ENCODE measurements around the gene WNT4. TPM values are rescaled to one million over a fixed set of nuclear protein-coding genes. Genes with fewer than 3 reads are reported as not detected.

Gene WNT4
- total and polyA plus RNA-seq, 2 donors from 2014 or later, result 0.45 to 0.69 TPM

DNA sequence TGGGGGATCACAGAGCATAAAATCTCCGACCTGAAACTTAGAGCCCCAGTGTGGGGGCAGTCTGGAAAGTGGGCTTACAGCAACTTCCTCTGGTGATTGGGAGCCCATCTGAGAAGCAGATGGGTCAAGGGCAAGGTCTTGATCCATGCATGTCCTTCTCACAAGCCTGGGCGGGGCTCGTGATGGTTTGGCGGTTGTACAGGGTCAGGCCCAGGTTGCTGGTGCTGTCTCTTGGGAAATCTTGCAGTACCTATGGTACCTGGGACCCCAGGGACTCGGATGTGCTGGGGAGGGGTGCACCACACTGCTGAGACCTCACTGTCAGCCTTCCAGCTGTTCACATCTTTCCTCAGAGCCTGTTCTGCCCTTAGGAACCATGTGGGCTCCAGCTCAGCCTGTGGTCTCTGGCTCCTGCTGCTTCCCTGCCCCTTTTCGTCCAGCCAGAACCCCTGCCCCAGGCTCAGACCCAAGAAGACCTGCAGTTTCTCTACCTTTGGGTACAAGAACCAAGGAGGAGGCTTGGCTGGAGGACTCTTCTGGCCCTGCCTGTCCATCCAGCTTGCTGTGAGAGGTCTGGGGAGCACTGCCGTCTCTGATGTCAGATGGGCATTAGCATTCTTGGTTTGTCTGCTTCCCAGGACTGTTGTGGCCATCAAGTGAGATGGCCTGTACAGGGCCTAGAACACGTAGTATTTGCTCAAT, 24.5 kb downstream of the WNT4 start:
- Histone ChIP-seq H3K9me3 (ENCODE audit: control insufficient read depth in 2 of 3, insufficient read depth in 1 of 3, low read length in 3 of 3) (no peaks in the 10 kb centered on the region), H3K4me3 (ENCODE audit: low read length in 3 of 3) (no peak overlapping the region), H3K27ac (ENCODE audit: low read depth in 2 of 2, low read length in 2 of 2) (no peak overlapping the region), H3K27me3 (ENCODE audit: control insufficient read depth, insufficient read depth, low read length) (no peaks in the 10 kb centered on the region), H3K9ac (ENCODE audit: low read length in 3 of 3) (no peak overlapping the region), H3K36me3 (ENCODE audit: control insufficient read depth in 2 of 3, insufficient read depth in 3 of 3, low read length in 3 of 3) (no peaks in the 10 kb centered on the region), H3K4me1 (ENCODE audit: control insufficient read depth in 2 of 3, insufficient read depth in 2 of 3, low read depth in 1 of 3, low read length in 3 of 3) (peaks cover 0 to 15% (median 4%) of the 10 kb centered on the region in 3 donors)
- FAIRE-seq, result no peak
- intact Hi-C loops (cut with DNase I), result no loop called here
- no peak for DNase-seq
- TF ChIP-seq, protein P1, sequence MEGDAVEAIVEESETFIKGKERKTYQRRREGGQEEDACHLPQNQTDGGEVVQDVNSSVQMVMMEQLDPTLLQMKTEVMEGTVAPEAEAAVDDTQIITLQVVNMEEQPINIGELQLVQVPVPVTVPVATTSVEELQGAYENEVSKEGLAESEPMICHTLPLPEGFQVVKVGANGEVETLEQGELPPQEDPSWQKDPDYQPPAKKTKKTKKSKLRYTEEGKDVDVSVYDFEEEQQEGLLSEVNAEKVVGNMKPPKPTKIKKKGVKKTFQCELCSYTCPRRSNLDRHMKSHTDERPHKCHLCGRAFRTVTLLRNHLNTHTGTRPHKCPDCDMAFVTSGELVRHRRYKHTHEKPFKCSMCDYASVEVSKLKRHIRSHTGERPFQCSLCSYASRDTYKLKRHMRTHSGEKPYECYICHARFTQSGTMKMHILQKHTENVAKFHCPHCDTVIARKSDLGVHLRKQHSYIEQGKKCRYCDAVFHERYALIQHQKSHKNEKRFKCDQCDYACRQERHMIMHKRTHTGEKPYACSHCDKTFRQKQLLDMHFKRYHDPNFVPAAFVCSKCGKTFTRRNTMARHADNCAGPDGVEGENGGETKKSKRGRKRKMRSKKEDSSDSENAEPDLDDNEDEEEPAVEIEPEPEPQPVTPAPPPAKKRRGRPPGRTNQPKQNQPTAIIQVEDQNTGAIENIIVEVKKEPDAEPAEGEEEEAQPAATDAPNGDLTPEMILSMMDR (IDR thresholded peaks at IDR 0.05; ENCODE audit: borderline replicate concordance, extremely low read depth, insufficient read depth), result no peak

- intact Hi-C loops (cut with DNase I), result no loop called here
Observed at GRCh38 chr1:22117851-22118250, 25.0 kb downstream of the WNT4 start.

GRCh38 chr1:22117238-22117637, 25.7 kb downstream of the WNT4 start:
- intact Hi-C loops (cut with DNase I), result no loop called here
- FAIRE-seq (no peak), DNase-seq (no peak)
- Histone ChIP-seq H3K27me3 (ENCODE audit: control insufficient read depth, insufficient read depth, low read length) (no peaks in the 10 kb centered on the region), H3K4me3 (ENCODE audit: low read length in 3 of 3) (no peak overlapping the region), H3K4me1 (ENCODE audit: control insufficient read depth in 2 of 3, insufficient read depth in 2 of 3, low read depth in 1 of 3, low read length in 3 of 3) (peaks cover 0 to 12% (median 4%) of the 10 kb centered on the region in 3 donors), H3K9me3 (ENCODE audit: control insufficient read depth in 2 of 3, insufficient read depth in 1 of 3, low read length in 3 of 3) (no peaks in the 10 kb centered on the region), H3K36me3 (ENCODE audit: control insufficient read depth in 2 of 3, insufficient read depth in 3 of 3, low read length in 3 of 3) (peaks cover 0 to 5% (median 0%) of the 10 kb centered on the region in 3 donors), H3K9ac (ENCODE audit: low read length in 3 of 3) (no peak overlapping the region), H3K27ac (ENCODE audit: low read depth in 2 of 2, low read length in 2 of 2) (no peak overlapping the region)
- TF ChIP-seq, protein P1 (IDR thresholded peaks at IDR 0.05; ENCODE audit: borderline replicate concordance, extremely low read depth, insufficient read depth), result no peak

More at GRCh38 chr1:22117851-22118250, 25.0 kb downstream of the WNT4 start:
- Histone ChIP-seq H3K9me3 (ENCODE audit: control insufficient read depth in 2 of 3, insufficient read depth in 1 of 3, low read length in 3 of 3) (no peaks in the 10 kb centered on the region), H3K36me3 (ENCODE audit: control insufficient read depth in 2 of 3, insufficient read depth in 3 of 3, low read length in 3 of 3) (peaks cover 0 to 2% (median 0%) of the 10 kb centered on the region in 3 donors), H3K9ac (ENCODE audit: low read length in 3 of 3) (no peak overlapping the region), H3K4me1 (ENCODE audit: control insufficient read depth in 2 of 3, insufficient read depth in 2 of 3, low read depth in 1 of 3, low read length in 3 of 3) (peaks cover 0 to 15% (median 4%) of the 10 kb centered on the region in 3 donors), H3K4me3 (ENCODE audit: low read length in 3 of 3) (no peak overlapping the region), H3K27me3 (ENCODE audit: control insufficient read depth, insufficient read depth, low read length) (no peaks in the 10 kb centered on the region), H3K27ac (ENCODE audit: low read depth in 2 of 2, low read length in 2 of 2) (no peak overlapping the region)
- FAIRE-seq, result no peak
- TF ChIP-seq, protein P1 (IDR thresholded peaks at IDR 0.05; ENCODE audit: borderline replicate concordance, extremely low read depth, insufficient read depth), result no peak
- DNase-seq, result no peak
